Spleen (tissue), 11 donors: ENCODE results near the gene VSX2. TPM values are rescaled to one million over a fixed set of nuclear protein-coding genes. Genes with fewer than 3 reads are reported as not detected.
"Not testable (repeated sequence)": the region's sequence is repeated elsewhere in the genome, so short reads cannot be mapped to it uniquely, and the experiment has no call there.

Experiments used
- DNase-seq: peaks from one replicate; pipeline ENCODE4 v3.0.0-alpha.2; 2020
- H3K27ac ChIP-seq, 8 donors: fragments of 200-600 bp; sonication (generic) in 7 of 8; 1 replicate in 4 of 8; 2 replicates in 4 of 8; pipeline versions ENCODE4 v1.5.0 to v1.8.0; 2016 to 2021; ENCODE audit warnings: inconsistent platforms in 4 of 8, mild to moderate bottlenecking in 4 of 8, moderate library complexity in 1 of 8
- H3K27me3 ChIP-seq, 7 donors: fragments of 200-600 bp; sonication (generic) in 6 of 7; replicated peaks in 1 of 7; 1 replicate in 4 of 7; 2 replicates in 3 of 7; pipeline versions ENCODE4 v1.5.0 to v1.8.0; 2016 to 2021; ENCODE audit warnings: inconsistent platforms in 3 of 7, mild to moderate bottlenecking in 1 of 7
- H3K36me3 ChIP-seq, 6 donors: fragments of 200-600 bp; sonication (generic) in 5 of 6; 1 replicate in 4 of 6; 2 replicates in 2 of 6; pipeline versions ENCODE4 v1.5.0 to v1.8.0; 2016 to 2021; ENCODE audit warnings: inconsistent platforms in 2 of 6
- H3K4me1 ChIP-seq, 6 donors: fragments of 200-600 bp; sonication (generic) in 5 of 6; 1 replicate in 3 of 6; 2 replicates in 3 of 6; pipeline versions ENCODE4 v1.5.0 to v1.8.0; 2016 to 2021; ENCODE audit warnings: inconsistent platforms in 3 of 6
- H3K4me3 ChIP-seq, 8 donors: fragments of 200-600 bp; sonication (generic) in 7 of 8; 1 replicate in 4 of 8; 2 replicates in 4 of 8; pipeline versions ENCODE4 v1.5.0 to v1.8.0; 2016 to 2021; ENCODE audit warnings: inconsistent platforms in 4 of 8, mild to moderate bottlenecking in 4 of 8, moderate library complexity in 2 of 8
- H3K9me3 ChIP-seq, 8 donors: fragments of 200-600 bp; sonication (generic) in 7 of 8; 1 replicate in 4 of 8; 2 replicates in 4 of 8; pipeline versions ENCODE4 v1.5.0 to v1.8.0; 2016 to 2021; ENCODE audit warnings: inconsistent platforms in 4 of 8
- POLR2A ChIP-seq, 3 donors: fragments of 450-650 bp; IDR thresholded peaks; one replicate each; pipeline ENCODE4 v1.5.1; 2017; ENCODE audit warnings: antibody characterized with exemption in 3 of 3, mild to moderate bottlenecking in 1 of 3
- POLR2AphosphoS5 ChIP-seq, 3 donors: sonication (generic); formaldehyde crosslinking; IDR thresholded peaks; one replicate each; pipeline ENCODE4 v1.5.1; 2017; ENCODE audit warnings: antibody characterized with exemption in 3 of 3
- WGBS, 5 donors: extraction: QIAGEN DNeasy Blood & Tissue Kit in 3 of 5; methylation state at CpG; one replicate each; pipeline versions ENCODE4 v1.1.5 to v1.1.7; 2013 to 2018; 5-methylcytosine and 5-hydroxymethylcytosine counted together
- intact Hi-C: fragments of 100-400 bp; cut with DNase I; formaldehyde crosslinking; loops from one replicate; pipeline ENCODE4 v1.15.0; 2023; ENCODE audit warnings: low total_unique reads
- polyA plus RNA-seq, 3 donors: library from polyadenylated mRNA; stranded (reverse); fragments of 200-250 nt; gene quantifications; one replicate each; pipeline ENCODE4 v1.2.1, GENCODE V29; 2013
- total RNA-seq, 7 donors: library from RNA; depleted of rRNA in 3 of 7; stranded (reverse); fragments of >200 nt in 3 of 7; fragmentation: NEBNext Ultra II Directional in 4 of 7; extraction: Animal tissue kit (Norgen Biotek cat#: 25700) in 4 of 7; gene quantifications; one replicate each; pipeline versions ENCODE4 v1.1.0 to v1.2.1, GENCODE V29; 2016 to 2021
- TF ChIP-seq, protein P1 (sequence below), 11 experiments: fragments of 200-600 bp in 7 of 11; fragments of 450-650 bp in 4 of 11; sonication (generic) in 4 of 11; IDR thresholded peaks in 8 of 11; conservative IDR thresholded peaks in 3 of 11; 1 replicate in 7 of 11; 2 replicates in 4 of 11; pipeline versions ENCODE4 v1.4.0 to v1.8.0; 2016 to 2021; ENCODE audit warnings: antibody characterized with exemption in 11 of 11, inconsistent platforms in 4 of 11, mild to moderate bottlenecking in 1 of 11
- donor health status: healthy with polysubstance abuse.
- donor health status: DM: no; HTN: no; CAD: no; lungs with moderate emphysema.
- donor health status: DM: no; HTN: no; CAD: no.
- donor health status: Bipolar disorder and iron deficiency.
- donor health status: healthy.
- donor health status: DM: no; HTN: no; CAD: no.
- donor health status: DM: yes; HTN: yes; CAD: no.

Gene VSX2
- total and polyA plus RNA-seq, 10 donors: not detected

DNA sequence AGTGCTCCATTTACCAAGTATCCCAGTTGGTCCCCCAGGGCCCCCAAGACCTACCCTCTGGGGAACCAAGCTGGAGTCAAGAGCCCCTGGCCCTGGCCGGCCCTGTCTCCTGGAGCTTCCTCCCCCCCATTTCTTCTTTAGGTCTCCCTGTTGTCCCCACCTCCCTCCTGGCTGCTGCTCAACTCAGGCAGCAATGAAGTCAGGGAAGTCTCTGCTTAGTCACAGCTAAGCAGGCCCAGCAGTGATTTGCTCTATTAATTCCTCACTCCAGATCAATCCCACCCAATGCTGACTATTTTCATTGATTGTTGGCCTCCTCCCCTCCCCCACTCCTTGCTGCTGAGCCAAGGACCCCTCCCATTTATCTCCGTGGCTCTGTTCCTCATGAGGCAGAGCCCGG, 28.3 kb downstream of the VSX2 start:
- Histone ChIP-seq H3K9me3 (no peaks in the 10 kb centered on the region), H3K36me3 (no peaks in the 10 kb centered on the region), H3K4me1 (no peaks in the 10 kb centered on the region), H3K27ac (no peak overlapping the region), H3K27me3 (peaks cover 0 to 10% (median 0%) of the 10 kb centered on the region in 7 donors), H3K4me3 (no peak overlapping the region)
- TF ChIP-seq, protein P1, sequence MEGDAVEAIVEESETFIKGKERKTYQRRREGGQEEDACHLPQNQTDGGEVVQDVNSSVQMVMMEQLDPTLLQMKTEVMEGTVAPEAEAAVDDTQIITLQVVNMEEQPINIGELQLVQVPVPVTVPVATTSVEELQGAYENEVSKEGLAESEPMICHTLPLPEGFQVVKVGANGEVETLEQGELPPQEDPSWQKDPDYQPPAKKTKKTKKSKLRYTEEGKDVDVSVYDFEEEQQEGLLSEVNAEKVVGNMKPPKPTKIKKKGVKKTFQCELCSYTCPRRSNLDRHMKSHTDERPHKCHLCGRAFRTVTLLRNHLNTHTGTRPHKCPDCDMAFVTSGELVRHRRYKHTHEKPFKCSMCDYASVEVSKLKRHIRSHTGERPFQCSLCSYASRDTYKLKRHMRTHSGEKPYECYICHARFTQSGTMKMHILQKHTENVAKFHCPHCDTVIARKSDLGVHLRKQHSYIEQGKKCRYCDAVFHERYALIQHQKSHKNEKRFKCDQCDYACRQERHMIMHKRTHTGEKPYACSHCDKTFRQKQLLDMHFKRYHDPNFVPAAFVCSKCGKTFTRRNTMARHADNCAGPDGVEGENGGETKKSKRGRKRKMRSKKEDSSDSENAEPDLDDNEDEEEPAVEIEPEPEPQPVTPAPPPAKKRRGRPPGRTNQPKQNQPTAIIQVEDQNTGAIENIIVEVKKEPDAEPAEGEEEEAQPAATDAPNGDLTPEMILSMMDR (IDR thresholded peaks at IDR 0.05 in 8 of 11, conservative IDR thresholded peaks at IDR 0.05 in 3 of 11): no peak
- TF ChIP-seq POLR2AphosphoS5 (IDR thresholded peaks at IDR 0.05): no peak
- no peak for TF ChIP-seq POLR2A (IDR thresholded peaks at IDR 0.05)
- no peak for DNase-seq
- WGBS, 5 donors: 52 to 76% (median 61%) methylated on average over 3 of the region's 3 CpGs
- intact Hi-C loops: no loop called here

GRCh38 chr14:74270382-74271177, 31.3 kb downstream of the VSX2 start:
- H3K27me3 ChIP-seq: peaks cover 0 to 10% (median 0%) of the 10 kb centered on the region in 7 donors
- DNase-seq, H3K27ac ChIP-seq, H3K9me3 ChIP-seq, H3K4me1 ChIP-seq, intact Hi-C loops, H3K36me3 ChIP-seq, H3K4me3 ChIP-seq: not testable (repeated sequence)
- 66 to 86% (median 80%) methylated on average over 14 of the region's 14 CpGs for WGBS, 5 donors

GRCh38 chr14:74271365-74271764, 32.1 kb downstream of the VSX2 start:
- TF ChIP-seq POLR2AphosphoS5 (IDR thresholded peaks at IDR 0.05) (no peak), POLR2A (IDR thresholded peaks at IDR 0.05) (no peak)
- TF ChIP-seq, protein P1 (IDR thresholded peaks at IDR 0.05 in 8 of 11, conservative IDR thresholded peaks at IDR 0.05 in 3 of 11): no peak
- Histone ChIP-seq H3K9me3 (no peaks in the 10 kb centered on the region), H3K36me3 (no peaks in the 10 kb centered on the region), H3K27ac (no peak overlapping the region), H3K4me3 (no peak overlapping the region), H3K4me1 (no peaks in the 10 kb centered on the region), H3K27me3 (peaks cover 0 to 10% (median 0%) of the 10 kb centered on the region in 7 donors)
- WGBS, 5 donors: 39 to 97% (median 93%) methylated on average over 1 of the region's 1 CpG
- intact Hi-C loops: no loop called here
- DNase-seq: no peak

- intact Hi-C loops: no loop called here
- 43 to 65% (median 59%) methylated on average over 6 of the region's 6 CpGs for WGBS, 5 donors
- Histone ChIP-seq H3K36me3 (no peaks in the 10 kb centered on the region), H3K9me3 (peaks cover 0 to 25% (median 16%) of the 10 kb centered on the region in 8 donors), H3K27ac (no peak overlapping the region), H3K4me3 (no peak overlapping the region), H3K4me1 (no peaks in the 10 kb centered on the region), H3K27me3 (peaks cover 0 to 10% (median 0%) of the 10 kb centered on the region in 7 donors)
- DNase-seq: no peak
- TF ChIP-seq, protein P1 (IDR thresholded peaks at IDR 0.05 in 8 of 11, conservative IDR thresholded peaks at IDR 0.05 in 3 of 11): no peak
- no peak for TF ChIP-seq POLR2A (IDR thresholded peaks at IDR 0.05)
- TF ChIP-seq POLR2AphosphoS5 (IDR thresholded peaks at IDR 0.05): no peak
These were observed 36.1 kb downstream of the VSX2 start for GRCh38 chr14:74275241-74275841.
